ENCODE results near the gene FAM149B1. TPM values are rescaled to one million over a fixed set of nuclear protein-coding genes. Genes with fewer than 3 reads are reported as not detected.

FAM149B1 gene
- total and polyA plus RNA-seq, 2 of the 13 experiments (the other 11 are each of a cell fraction or from before 2014, with no cell fraction given): 9.3 to 16.8 TPM

- DNase-seq (ENCODE audit: low spot score) (no peak), ATAC-seq (peak; percentile 75), FAIRE-seq (no peak)
- intact Hi-C loops (cut with micrococcal nuclease; ENCODE audit: unreplicated experiment): no loop called here
- 20% methylated on average over 3 of the region's 4 CpGs for WGBS (ENCODE audit: low lambda C conversion rate)
- Histone ChIP-seq H3K27me3 (ENCODE audit: control insufficient read depth in 1 of 2, insufficient read depth in 2 of 2, low read length in 2 of 2) (no peaks in the 10 kb centered on the region), H4K20me1 (ENCODE audit: insufficient read depth, low read length) (no peaks in the 10 kb centered on the region), H2AFZ (ENCODE audit: low read length) (no peak overlapping the region), H3K36me3 (replicated peaks in 1 of 2; ENCODE audit: control insufficient read depth in 1 of 2, insufficient read depth in 2 of 2, low read length in 2 of 2) (peaks cover 3 to 10% of the 10 kb centered on the region in 2 experiments), H3K4me3 (replicated peaks in 1 of 3; ENCODE audit: insufficient read depth in 1 of 3, low read depth in 2 of 3, low read length in 3 of 3) (no peak overlapping the region), H3K9me3 (ENCODE audit: low read length) (no peaks in the 10 kb centered on the region), H3K4me1 (ENCODE audit: insufficient read depth, low read length) (peaks cover 52% of the 10 kb centered on the region), H3K27ac (ENCODE audit: extremely low read length, insufficient read depth, low read length) (peak overlapping the region; percentile 31), H3K79me2 (ENCODE audit: insufficient read depth, low read length) (no peaks in the 10 kb centered on the region), H3K4me2 (ENCODE audit: low read depth, low read length) (no peak overlapping the region), H3K9ac (ENCODE audit: insufficient read depth, low read depth, low read length) (no peak overlapping the region)
- in situ Hi-C loops (cut with HindIII; ENCODE audit: extremely low pct_ligation_motif_present, low pct_unique_long_range_greater_than_20kb): no loop called here
- BruUV-seq (replicated peaks): no TSS peak
- POLR2A ChIA-PET: interaction anchor here (0.6 to 2.5 kb wide), 2 partner anchors 12 to 24 kb away, joined by 3 to 12 read pairs; partner anchors contain the start of gene P4HA1
- CTCF ChIA-PET (ENCODE audit: low intra/inter-chr PET ratio, low total read pairs): no interaction called here
- TF ChIP-seq SAP130 (CRISPR knock-in tag; IDR thresholded peaks at IDR 0.05; ENCODE audit: low read depth): 0 out of 2 replicates have a peak, but pooled peaks have one; percentile 1
- TF ChIP-seq BCL6 (CRISPR knock-in tag; IDR thresholded peaks at IDR 0.05): peak; percentile 29; the same call in 1 of the 2 replicates
- TF ChIP-seq ZNF446 (CRISPR knock-in tag; IDR thresholded peaks at IDR 0.05): no peak
Measured at GRCh38 chr10:73119952-73120351, 48.0 kb upstream of the FAM149B1 start.

GRCh38 chr10:73126343-73126742 lies 41.6 kb upstream of the FAM149B1 start:
- Histone ChIP-seq H2AFZ (ENCODE audit: low read length) (no peak overlapping the region), H3K9ac (ENCODE audit: insufficient read depth, low read depth, low read length) (no peak overlapping the region), H3K27me3 (ENCODE audit: control insufficient read depth in 1 of 2, insufficient read depth in 2 of 2, low read length in 2 of 2) (no peaks in the 10 kb centered on the region), H3K4me3 (replicated peaks in 1 of 3; ENCODE audit: insufficient read depth in 1 of 3, low read depth in 2 of 3, low read length in 3 of 3) (no peak overlapping the region), H3K27ac (ENCODE audit: extremely low read length, insufficient read depth, low read length) (peak overlapping the region; percentile 5), H3K9me3 (ENCODE audit: low read length) (no peaks in the 10 kb centered on the region), H3K4me1 (ENCODE audit: insufficient read depth, low read length) (peaks cover 30% of the 10 kb centered on the region), H3K4me2 (ENCODE audit: low read depth, low read length) (no peak overlapping the region), H3K36me3 (replicated peaks in 1 of 2; ENCODE audit: control insufficient read depth in 1 of 2, insufficient read depth in 2 of 2, low read length in 2 of 2) (peaks cover 5 to 52% of the 10 kb centered on the region in 2 experiments), H4K20me1 (ENCODE audit: insufficient read depth, low read length) (no peaks in the 10 kb centered on the region), H3K79me2 (ENCODE audit: insufficient read depth, low read length) (no peaks in the 10 kb centered on the region)
- in situ Hi-C loops (cut with HindIII; ENCODE audit: extremely low pct_ligation_motif_present, low pct_unique_long_range_greater_than_20kb) (no loop called here), intact Hi-C loops (cut with micrococcal nuclease; ENCODE audit: unreplicated experiment) (no loop called here)
- no TSS peak for BruUV-seq (replicated peaks)
- ATAC-seq (no peak), FAIRE-seq (no peak), DNase-seq (ENCODE audit: low spot score) (no peak)
- WGBS (ENCODE audit: low lambda C conversion rate): 100% methylated on average over 2 of the region's 2 CpGs
- ChIA-PET POLR2A (interaction anchor here (0.6 kb wide), 1 partner anchor 39 kb away, joined by 3 read pairs; no protein-coding TSS in a partner anchor), CTCF (ENCODE audit: low intra/inter-chr PET ratio, low total read pairs) (no interaction called here)
- TF ChIP-seq ZNF382 (CRISPR knock-in tag; IDR thresholded peaks at IDR 0.05; ENCODE audit: borderline replicate concordance) (no peak), ZNF224 (CRISPR knock-in tag; IDR thresholded peaks at IDR 0.05) (no peak)

All from HepG2 (cell line).